Measurements from ENCODE around the gene TUBA4B.

TUBA4B gene

GRCh38 chr2:219228041-219228910, 24.8 kb upstream of the TUBA4B start:
- TF ChIP-seq NFRKB (IDR thresholded peaks at IDR 0.05) (no peak), ARNT (IDR thresholded peaks at IDR 0.05) (no peak), SP1 (IDR thresholded peaks at IDR 0.05) (no peak), ELF4 (IDR thresholded peaks at IDR 0.05) (no peak)
- POLR2A ChIA-PET: interaction anchor here (1.0 to 2.7 kb wide), 5 partner anchors 9 to 67 kb away, joined by 3 to 27 read pairs (median 10); partner anchors contain the start of genes ABCB6, CNPPD1, GLB1L and STK16
- CTCF ChIA-PET: interaction anchor here (0.5 to 1.2 kb wide), 3 partner anchors 11 to 17 kb away, joined by 3 read pairs; no protein-coding TSS in a partner anchor
- no peak for DNase-seq (ENCODE audit: extremely low spot score)

DNA sequence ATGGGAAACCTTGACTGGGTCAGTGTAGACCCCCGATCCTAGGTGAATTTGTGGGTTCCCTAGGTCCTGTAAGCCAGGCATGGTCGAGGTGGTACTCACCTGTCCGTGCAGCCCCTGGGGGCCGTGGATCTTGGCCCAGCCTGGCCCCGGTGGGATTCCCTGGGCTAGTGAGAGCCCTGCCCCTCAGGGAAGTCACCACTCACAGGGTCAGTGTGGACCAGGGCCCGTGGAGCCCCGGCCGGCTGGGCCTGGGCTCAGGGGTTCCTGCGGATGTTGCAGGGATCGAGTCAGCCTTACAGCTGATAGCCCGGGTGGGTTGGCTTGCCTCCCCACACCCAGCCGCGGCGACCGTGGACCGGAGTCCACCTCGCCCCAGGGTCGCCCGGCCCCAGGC, 24.1 kb upstream of the TUBA4B start:
- ChIA-PET POLR2A (interaction anchor here (1.2 to 2.7 kb wide), 6 partner anchors 9 to 66 kb away, joined by 3 to 27 read pairs (median 8); partner anchors contain the start of genes ABCB6, CNPPD1, GLB1L and STK16), CTCF (interaction anchor here (0.5 to 1.5 kb wide), 3 partner anchors 10 to 66 kb away, joined by 3 to 4 read pairs (median 3); no protein-coding TSS in a partner anchor)
- DNase-seq (ENCODE audit: extremely low spot score): no peak
- TF ChIP-seq NFRKB (IDR thresholded peaks at IDR 0.05) (no peak), PKNOX1 (IDR thresholded peaks at IDR 0.05) (no peak), HDGF (IDR thresholded peaks at IDR 0.05; ENCODE audit: borderline replicate concordance) (no peak), FOXA1 (IDR thresholded peaks at IDR 0.05) (no peak), TARDBP (IDR thresholded peaks at IDR 0.05) (no peak), SUZ12 (IDR thresholded peaks at IDR 0.05) (no peak)

GRCh38 chr2:219229305-219230058, 23.6 kb upstream of the TUBA4B start, which contains the start of the genes ANKZF1 and ATG9A:
TSS of gene ANKZF1 (plus strand) at chr2:219229806. CDS start at chr2:219230258, 452 bp downstream.
TSS of gene ATG9A (minus strand) at chr2:219229636. CDS start at chr2:219228024, 1,612 bp downstream.
- DNase-seq (ENCODE audit: extremely low spot score): peak; percentile 98
- ChIA-PET POLR2A (interaction anchor here (0.7 to 2.7 kb wide), 9 partner anchors 8 to 66 kb away, joined by 3 to 27 read pairs (median 6); partner anchors contain the start of genes ABCB6, CNPPD1, GLB1L and STK16), CTCF (interaction anchor here (0.5 to 1.5 kb wide), 3 partner anchors 9 to 65 kb away, joined by 3 to 4 read pairs (median 3); no protein-coding TSS in a partner anchor)
- peak; percentile 67 for TF ChIP-seq SP1 (IDR thresholded peaks at IDR 0.05)
- TF ChIP-seq PKNOX1 (IDR thresholded peaks at IDR 0.05): peak; percentile 100
- TF ChIP-seq L3MBTL2 (conservative IDR thresholded peaks at IDR 0.05): no peak

- TF ChIP-seq L3MBTL2 (conservative IDR thresholded peaks at IDR 0.05) (peak; percentile 46), ARNT (IDR thresholded peaks at IDR 0.05) (no peak)
- CTCF ChIA-PET: interaction anchor here (0.7 to 1.5 kb wide), 2 partner anchors 65 to 236 kb away, joined by 3 to 4 read pairs; no protein-coding TSS in a partner anchor
- POLR2A ChIA-PET: interaction anchor here (0.7 to 2.7 kb wide), 8 partner anchors 8 to 54 kb away, joined by 3 to 27 read pairs (median 6); partner anchors contain the start of genes ABCB6, CNPPD1, GLB1L and STK16
- peak; percentile 47 for DNase-seq (ENCODE audit: extremely low spot score)
These were observed 22.9 kb upstream of the TUBA4B start for GRCh38 chr2:219230059-219230540.

DNA sequence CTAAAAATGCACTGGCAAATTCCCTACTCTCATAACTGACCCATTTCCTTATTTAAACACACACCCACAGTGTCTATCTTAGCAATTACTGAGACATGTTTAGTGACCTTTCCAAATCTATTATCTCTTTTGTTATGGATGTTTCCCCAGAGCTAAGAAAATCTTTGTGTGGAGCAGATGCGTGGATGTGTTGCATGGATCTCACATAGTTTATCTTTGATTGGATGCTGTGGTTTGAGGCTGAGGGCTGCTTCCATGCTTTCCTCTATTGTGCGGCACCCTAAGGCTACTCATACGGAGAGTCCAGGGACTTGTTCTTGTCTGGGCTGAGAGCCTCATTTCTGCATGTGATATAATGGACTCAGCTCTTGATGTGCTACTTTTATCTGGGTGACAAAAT, 18.7 kb upstream of the TUBA4B start:
- TF ChIP-seq TARDBP (IDR thresholded peaks at IDR 0.05): no peak
- TF ChIP-seq NFRKB (IDR thresholded peaks at IDR 0.05): no peak
- TF ChIP-seq ELF4 (IDR thresholded peaks at IDR 0.05): no peak
- TF ChIP-seq FOXM1 (IDR thresholded peaks at IDR 0.05; ENCODE audit: borderline replicate concordance): no peak
- no peak for TF ChIP-seq L3MBTL2 (conservative IDR thresholded peaks at IDR 0.05)
- TF ChIP-seq ZNF384 (IDR thresholded peaks at IDR 0.05): no peak
- TF ChIP-seq HDGF (IDR thresholded peaks at IDR 0.05; ENCODE audit: borderline replicate concordance): no peak
- TF ChIP-seq CTBP1 (IDR thresholded peaks at IDR 0.05; ENCODE audit: borderline replicate concordance): no peak
- TF ChIP-seq FOXA1 (IDR thresholded peaks at IDR 0.05): no peak
- TF ChIP-seq FOXK2 (IDR thresholded peaks at IDR 0.05): no peak
- TF ChIP-seq PKNOX1 (IDR thresholded peaks at IDR 0.05): no peak
- no peak for TF ChIP-seq SP1 (IDR thresholded peaks at IDR 0.05)
- TF ChIP-seq SUZ12 (IDR thresholded peaks at IDR 0.05): no peak
- no peak for TF ChIP-seq LEF1 (IDR thresholded peaks at IDR 0.05; ENCODE audit: borderline replicate concordance)
- TF ChIP-seq BHLHE40 (IDR thresholded peaks at IDR 0.05; ENCODE audit: borderline replicate concordance): no peak
- DNase-seq (ENCODE audit: extremely low spot score): no peak
- ChIA-PET CTCF (no interaction called here), POLR2A (interaction anchor here (1.6 kb wide), 1 partner anchor 10 kb away, joined by 5 read pairs; the partner anchor contains the start of genes GLB1L and STK16)

GRCh38 chr2:219243291-219243761, 9.7 kb upstream of the TUBA4B start:
- ChIA-PET CTCF (interaction anchor here (1.2 kb wide), 1 partner anchor 34 kb away, joined by 3 read pairs; no protein-coding TSS in a partner anchor), POLR2A (no interaction called here)
- TF ChIP-seq BHLHE40 (IDR thresholded peaks at IDR 0.05; ENCODE audit: borderline replicate concordance) (no peak), FOXM1 (IDR thresholded peaks at IDR 0.05; ENCODE audit: borderline replicate concordance) (no peak), L3MBTL2 (conservative IDR thresholded peaks at IDR 0.05) (no peak), CTBP1 (IDR thresholded peaks at IDR 0.05; ENCODE audit: borderline replicate concordance) (no peak), FOXA1 (IDR thresholded peaks at IDR 0.05) (no peak), ARNT (IDR thresholded peaks at IDR 0.05) (no peak), ZNF384 (IDR thresholded peaks at IDR 0.05) (no peak), ELF4 (IDR thresholded peaks at IDR 0.05) (no peak), SUZ12 (IDR thresholded peaks at IDR 0.05) (no peak), PKNOX1 (IDR thresholded peaks at IDR 0.05) (no peak), SP1 (IDR thresholded peaks at IDR 0.05) (no peak), TARDBP (IDR thresholded peaks at IDR 0.05) (no peak), HDGF (IDR thresholded peaks at IDR 0.05; ENCODE audit: borderline replicate concordance) (no peak), NFRKB (IDR thresholded peaks at IDR 0.05) (no peak), FOXK2 (IDR thresholded peaks at IDR 0.05) (no peak), LEF1 (IDR thresholded peaks at IDR 0.05; ENCODE audit: borderline replicate concordance) (no peak)
- DNase-seq (ENCODE audit: extremely low spot score): no peak
